Activated gamma-delta T cell treated with Interleukin-2 at 50 U/mL for 16 hours (primary cell): ENCODE data around the gene LPP.
A peak's percentile ranks its signal among the peaks of the same experiment; 100 is the strongest.
"Not testable (repeated sequence)": the region's sequence is repeated elsewhere in the genome, so short reads cannot be mapped to it uniquely, and the experiment has no call there.

Experiments used
- DNase-seq: peaks from one replicate; pipeline ENCODE4 v3.0.0-alpha.2; 2020

LPP gene

GRCh38 chr3:188417766-188418165 is 263.8 kb downstream of the LPP start:
- no peak for DNase-seq

GRCh38 chr3:188421151-188421821 is 267.3 kb downstream of the LPP start:
- no peak for DNase-seq

- no peak for DNase-seq
Measured at GRCh38 chr3:188421836-188422540, 268.0 kb downstream of the LPP start.

GRCh38 chr3:188427981-188428380 is 274.0 kb downstream of the LPP start:
- DNase-seq: not testable (repeated sequence)

GRCh38 chr3:188431040-188431439 is 277.1 kb downstream of the LPP start:
- DNase-seq: no peak

- DNase-seq: no peak
Measured at GRCh38 chr3:188431553-188431952, 277.6 kb downstream of the LPP start.

GRCh38 chr3:188432802-188433520 is 279.0 kb downstream of the LPP start:
- no peak for DNase-seq

- no peak for DNase-seq
Measured at GRCh38 chr3:188433521-188434150, 279.7 kb downstream of the LPP start.

GRCh38 chr3:188434594-188434993 is 280.6 kb downstream of the LPP start:
- no peak for DNase-seq

GRCh38 chr3:188435266-188435665 is 281.3 kb downstream of the LPP start:
- DNase-seq: no peak

GRCh38 chr3:188437926-188438325 is 284.0 kb downstream of the LPP start:
- no peak for DNase-seq

GRCh38 chr3:188439080-188439479 is 285.1 kb downstream of the LPP start:
- DNase-seq: peak; percentile 27

- no peak for DNase-seq
Measured at GRCh38 chr3:188440340-188440972, 286.5 kb downstream of the LPP start.

GRCh38 chr3:188442430-188442829 is 288.5 kb downstream of the LPP start:
- DNase-seq: no peak

- not testable (repeated sequence) for DNase-seq
Measured at GRCh38 chr3:188445175-188445574, 291.2 kb downstream of the LPP start.

GRCh38 chr3:188446014-188446413 is 292.1 kb downstream of the LPP start:
- DNase-seq: no peak

GRCh38 chr3:188446766-188447165 is 292.8 kb downstream of the LPP start:
- DNase-seq: no peak

GRCh38 chr3:188448813-188449212 is 294.9 kb downstream of the LPP start:
- no peak for DNase-seq

- DNase-seq: no peak
Measured at GRCh38 chr3:188449421-188449820, 295.5 kb downstream of the LPP start.

GRCh38 chr3:188452158-188452772 is 298.3 kb downstream of the LPP start:
- no peak for DNase-seq

GRCh38 chr3:188453431-188454384 is 299.8 kb downstream of the LPP start:
- no peak for DNase-seq
